HepG2 (cell line): ENCODE measurements around the gene ARL3. TPM values are rescaled to one million over a fixed set of nuclear protein-coding genes. Genes with fewer than 3 reads are reported as not detected.
A peak's percentile ranks its signal among the peaks of the same experiment; 100 is the strongest.

Experiments
- AGO1 ChIP-seq: fragments of 200-400 bp; formaldehyde crosslinking; IDR thresholded peaks from 2 replicates; pipeline ENCODE4 v1.6.1; 2017; ENCODE audit warnings: mild to moderate bottlenecking, low read depth, low read length, moderate library complexity; ENCODE audit not compliant: poor library complexity, severe bottlenecking
- CREBL2 ChIP-seq: sonication (generic); formaldehyde crosslinking; IDR thresholded peaks from 2 replicates; pipeline ENCODE4 v1.8.1; 2023; ENCODE audit warnings: missing genetic modification reagents, mild to moderate bottlenecking, borderline replicate concordance
- CREM ChIP-seq, 2 experiments: sonication (generic) in 1 of 2; formaldehyde crosslinking in 1 of 2; IDR thresholded peaks; 2 replicates each; pipeline versions ENCODE4 v1.4.0 to v1.6.1; 2016 to 2020; ENCODE audit warnings: antibody characterized with exemption in 1 of 2, mild to moderate bottlenecking in 1 of 2, missing genetic modification reagents in 1 of 2
- JUND ChIP-seq: sonication (generic); formaldehyde crosslinking; IDR thresholded peaks from 2 replicates; pipeline ENCODE4 v1.8.0; 2022; ENCODE audit warnings: mild to moderate bottlenecking, missing genetic modification reagents
- KDM2A ChIP-seq: sonication (generic); formaldehyde crosslinking; IDR thresholded peaks from 2 replicates; pipeline ENCODE4 v1.4.0; 2020; ENCODE audit warnings: low read depth, missing genetic modification reagents, borderline replicate concordance
- MXD4 ChIP-seq: IDR thresholded peaks from 2 replicates; pipeline ENCODE4 v1.6.1; 2016; ENCODE audit warnings: mild to moderate bottlenecking, missing biosample characterization, missing genetic modification reagents
- RBFOX2 ChIP-seq: fragments of 200-400 bp; formaldehyde crosslinking; IDR thresholded peaks from 2 replicates; pipeline ENCODE4 v1.6.1; 2017; ENCODE audit warnings: low read depth, mild to moderate bottlenecking, low read length
- SMAD3 ChIP-seq: sonication (generic); formaldehyde crosslinking; IDR thresholded peaks from 2 replicates; pipeline ENCODE4 v1.4.0; 2020; ENCODE audit warnings: missing genetic modification reagents
- SOX13 ChIP-seq, 3 experiments: fragments of 450-650 bp in 1 of 3; sonication (generic) in 1 of 3; formaldehyde crosslinking in 1 of 3; IDR thresholded peaks in 2 of 3; conservative IDR thresholded peaks in 1 of 3; 2 replicates each; pipeline versions ENCODE4 v1.5.0 to v1.6.1; 2016 to 2020; ENCODE audit warnings: antibody characterized with exemption in 1 of 3, mild to moderate bottlenecking in 1 of 3, missing compliant biosample characterization in 1 of 3, missing genetic modification reagents in 1 of 3, moderate library complexity in 1 of 3
- TBX2 ChIP-seq: sonication (generic); formaldehyde crosslinking; IDR thresholded peaks from 2 replicates; pipeline ENCODE4 v1.5.0; 2020; ENCODE audit warnings: missing genetic modification reagents, mild to moderate bottlenecking, borderline replicate concordance
- THAP8 ChIP-seq: sonication (generic); formaldehyde crosslinking; IDR thresholded peaks from 2 replicates; pipeline ENCODE4 v1.5.1; 2020; ENCODE audit warnings: missing genetic modification reagents, mild to moderate bottlenecking, borderline replicate concordance
- TOPORS ChIP-seq: sonication (generic); formaldehyde crosslinking; IDR thresholded peaks from 2 replicates; pipeline ENCODE4 v1.8.0; 2023; ENCODE audit warnings: mild to moderate bottlenecking, missing genetic modification reagents
- ZNF367 ChIP-seq: sonication (generic); formaldehyde crosslinking; IDR thresholded peaks from 2 replicates; pipeline ENCODE4 v1.4.0; 2020; ENCODE audit warnings: missing genetic modification reagents, borderline replicate concordance
- ZNF441 ChIP-seq: sonication (generic); formaldehyde crosslinking; IDR thresholded peaks from 2 replicates; pipeline ENCODE4 v1.7.0; 2021; ENCODE audit warnings: missing genetic modification reagents, borderline replicate concordance
- ZNF451 ChIP-seq: sonication (generic); formaldehyde crosslinking; IDR thresholded peaks from 2 replicates; pipeline ENCODE4 v1.5.0; 2020; ENCODE audit warnings: mild to moderate bottlenecking, missing genetic modification reagents
- ZNF567 ChIP-seq: sonication (generic); formaldehyde crosslinking; IDR thresholded peaks from 2 replicates; pipeline ENCODE4 v1.8.1; 2023; ENCODE audit warnings: mild to moderate bottlenecking, missing genetic modification reagents, borderline replicate concordance
- ZNF619 ChIP-seq: sonication (generic); formaldehyde crosslinking; IDR thresholded peaks from 2 replicates; pipeline ENCODE4 v1.4.0; 2020; ENCODE audit warnings: mild to moderate bottlenecking, missing genetic modification reagents
- ZNF670 ChIP-seq: sonication (generic); formaldehyde crosslinking; IDR thresholded peaks from 2 replicates; pipeline ENCODE4 v1.8.0; 2022; ENCODE audit warnings: mild to moderate bottlenecking, missing genetic modification reagents, borderline replicate concordance
- polyA plus RNA-seq, 8 experiments: library from polyadenylated mRNA; depleted of rRNA in 3 of 8; stranded (reverse) in 7 of 8; unstranded in 1 of 8; fragments of >200 nt; fragmentation: Illumina TruSeq in 4 of 8; extraction: Trizol in 4 of 8; gene quantifications; 2 replicates each; pipeline versions ENCODE4 v1.2.1 to v1.2.3, GENCODE V29; 2011 to 2016; ENCODE audit warnings: low read depth in 4 of 8, missing spikeins in 1 of 8, mixed read lengths in 1 of 8; ENCODE audit not compliant: insufficient read depth in 1 of 8
- total RNA-seq, 5 experiments: library from RNA; depleted of rRNA; stranded (reverse); fragments of >200 nt; fragmentation: Illumina TruSeq; extraction: Trizol; gene quantifications; 2 replicates each; pipeline ENCODE4 v1.2.3, GENCODE V29; 2016; ENCODE audit warnings: low read depth in 1 of 5
- TF ChIP-seq, protein P1 (sequence below): sonication (generic); formaldehyde crosslinking; IDR thresholded peaks from 2 replicates; pipeline ENCODE4 v1.8.1; 2022; ENCODE audit warnings: low read depth, mild to moderate bottlenecking, missing genetic modification reagents
- TF ChIP-seq, protein P2 (sequence below): IDR thresholded peaks from 2 replicates; pipeline ENCODE4 v1.6.1; 2012; ENCODE audit warnings: inconsistent platforms
- TF ChIP-seq, protein P3 (sequence below): sonication (generic); formaldehyde crosslinking; IDR thresholded peaks from 2 replicates; pipeline ENCODE4 v1.4.0; 2020; ENCODE audit warnings: mild to moderate bottlenecking, missing genetic modification reagents
- TF ChIP-seq, protein P4 (sequence below): sonication (generic); formaldehyde crosslinking; IDR thresholded peaks from 2 replicates; pipeline ENCODE4 v1.8.0; 2022; ENCODE audit warnings: missing genetic modification reagents, low read depth, mild to moderate bottlenecking, borderline replicate concordance

ARL3 gene
- total and polyA plus RNA-seq, 2 of the 13 experiments (the other 11 are each of a cell fraction or from before 2014, with no cell fraction given) = 5.2 to 6.6 TPM

GRCh38 chr10:102660888-102661657, 53.1 kb downstream of the ARL3 start (continued):
- TF ChIP-seq, protein P1, sequence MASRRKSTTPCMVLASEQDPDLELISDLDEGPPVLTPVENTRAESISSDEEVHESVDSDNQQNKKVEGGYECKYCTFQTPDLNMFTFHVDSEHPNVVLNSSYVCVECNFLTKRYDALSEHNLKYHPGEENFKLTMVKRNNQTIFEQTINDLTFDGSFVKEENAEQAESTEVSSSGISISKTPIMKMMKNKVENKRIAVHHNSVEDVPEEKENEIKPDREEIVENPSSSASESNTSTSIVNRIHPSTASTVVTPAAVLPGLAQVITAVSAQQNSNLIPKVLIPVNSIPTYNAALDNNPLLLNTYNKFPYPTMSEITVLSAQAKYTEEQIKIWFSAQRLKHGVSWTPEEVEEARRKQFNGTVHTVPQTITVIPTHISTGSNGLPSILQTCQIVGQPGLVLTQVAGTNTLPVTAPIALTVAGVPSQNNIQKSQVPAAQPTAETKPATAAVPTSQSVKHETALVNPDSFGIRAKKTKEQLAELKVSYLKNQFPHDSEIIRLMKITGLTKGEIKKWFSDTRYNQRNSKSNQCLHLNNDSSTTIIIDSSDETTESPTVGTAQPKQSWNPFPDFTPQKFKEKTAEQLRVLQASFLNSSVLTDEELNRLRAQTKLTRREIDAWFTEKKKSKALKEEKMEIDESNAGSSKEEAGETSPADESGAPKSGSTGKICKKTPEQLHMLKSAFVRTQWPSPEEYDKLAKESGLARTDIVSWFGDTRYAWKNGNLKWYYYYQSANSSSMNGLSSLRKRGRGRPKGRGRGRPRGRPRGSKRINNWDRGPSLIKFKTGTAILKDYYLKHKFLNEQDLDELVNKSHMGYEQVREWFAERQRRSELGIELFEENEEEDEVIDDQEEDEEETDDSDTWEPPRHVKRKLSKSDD (CRISPR knock-in tag) = no peak
- TF ChIP-seq, protein P2, sequence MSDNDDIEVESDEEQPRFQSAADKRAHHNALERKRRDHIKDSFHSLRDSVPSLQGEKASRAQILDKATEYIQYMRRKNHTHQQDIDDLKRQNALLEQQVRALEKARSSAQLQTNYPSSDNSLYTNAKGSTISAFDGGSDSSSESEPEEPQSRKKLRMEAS = peak; percentile 78; the same call in 1 of the 2 replicates
- peak; percentile 98 for TF ChIP-seq KDM2A
- TF ChIP-seq RBFOX2 = peak; percentile 56
- no peak for TF ChIP-seq CREBL2 (CRISPR knock-in tag)
- TF ChIP-seq, protein P3, sequence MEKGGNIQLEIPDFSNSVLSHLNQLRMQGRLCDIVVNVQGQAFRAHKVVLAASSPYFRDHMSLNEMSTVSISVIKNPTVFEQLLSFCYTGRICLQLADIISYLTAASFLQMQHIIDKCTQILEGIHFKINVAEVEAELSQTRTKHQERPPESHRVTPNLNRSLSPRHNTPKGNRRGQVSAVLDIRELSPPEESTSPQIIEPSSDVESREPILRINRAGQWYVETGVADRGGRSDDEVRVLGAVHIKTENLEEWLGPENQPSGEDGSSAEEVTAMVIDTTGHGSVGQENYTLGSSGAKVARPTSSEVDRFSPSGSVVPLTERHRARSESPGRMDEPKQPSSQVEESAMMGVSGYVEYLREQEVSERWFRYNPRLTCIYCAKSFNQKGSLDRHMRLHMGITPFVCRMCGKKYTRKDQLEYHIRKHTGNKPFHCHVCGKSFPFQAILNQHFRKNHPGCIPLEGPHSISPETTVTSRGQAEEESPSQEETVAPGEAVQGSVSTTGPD (CRISPR knock-in tag) = no peak
- peak; percentile 37; the same call in 1 of the 2 replicates for TF ChIP-seq TOPORS
- no peak for TF ChIP-seq ZNF670 (CRISPR knock-in tag)
- no peak for TF ChIP-seq ZNF367
- TF ChIP-seq SMAD3 (CRISPR knock-in tag) = 0 out of 2 replicates have a peak, but pooled peaks have one; percentile 59
- no peak for TF ChIP-seq ZNF619 (CRISPR knock-in tag)
- TF ChIP-seq ZNF441 (CRISPR knock-in tag) = no peak
- TF ChIP-seq ZNF451 (CRISPR knock-in tag) = no peak
- TF ChIP-seq MXD4 = no peak
- no peak for TF ChIP-seq SOX13 (IDR thresholded peaks at IDR 0.05)
- TF ChIP-seq SOX13 (CRISPR knock-in tag; conservative IDR thresholded peaks at IDR 0.05 in 1 of 2, IDR thresholded peaks at IDR 0.05 in 1 of 2) = peak in 1 of 2 experiments; percentile 59; a peak in 1 of 4 replicates
- no peak for TF ChIP-seq JUND (CRISPR knock-in tag)
- no peak for TF ChIP-seq ZNF567 (CRISPR knock-in tag)
- no peak for TF ChIP-seq CREM (IDR thresholded peaks at IDR 0.05)
- no peak for TF ChIP-seq CREM (CRISPR knock-in tag; IDR thresholded peaks at IDR 0.05)
- TF ChIP-seq AGO1 = peak; percentile 94
- TF ChIP-seq THAP8 (CRISPR knock-in tag) = no peak
- TF ChIP-seq, protein P4, sequence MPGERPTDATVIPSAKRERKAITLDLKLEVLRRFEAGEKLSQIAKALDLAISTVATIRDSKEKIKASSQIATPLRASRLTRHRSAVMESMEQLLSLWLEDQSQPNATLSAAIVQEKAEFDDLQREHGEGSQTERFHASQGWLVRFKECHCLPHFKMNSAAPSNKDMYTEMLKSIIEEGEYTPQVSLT (CRISPR knock-in tag) = no peak
- TF ChIP-seq TBX2 (CRISPR knock-in tag) = peak; percentile 74
